GF-D8 (cell line): ENCODE data around the gene MED10.

Experiments used
- DNase-seq: peaks from one replicate; lab custom pipeline; 2025; lab: John Stamatoyannopoulos, UW

The MED10 gene, protein sequence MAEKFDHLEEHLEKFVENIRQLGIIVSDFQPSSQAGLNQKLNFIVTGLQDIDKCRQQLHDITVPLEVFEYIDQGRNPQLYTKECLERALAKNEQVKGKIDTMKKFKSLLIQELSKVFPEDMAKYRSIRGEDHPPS

DNA sequence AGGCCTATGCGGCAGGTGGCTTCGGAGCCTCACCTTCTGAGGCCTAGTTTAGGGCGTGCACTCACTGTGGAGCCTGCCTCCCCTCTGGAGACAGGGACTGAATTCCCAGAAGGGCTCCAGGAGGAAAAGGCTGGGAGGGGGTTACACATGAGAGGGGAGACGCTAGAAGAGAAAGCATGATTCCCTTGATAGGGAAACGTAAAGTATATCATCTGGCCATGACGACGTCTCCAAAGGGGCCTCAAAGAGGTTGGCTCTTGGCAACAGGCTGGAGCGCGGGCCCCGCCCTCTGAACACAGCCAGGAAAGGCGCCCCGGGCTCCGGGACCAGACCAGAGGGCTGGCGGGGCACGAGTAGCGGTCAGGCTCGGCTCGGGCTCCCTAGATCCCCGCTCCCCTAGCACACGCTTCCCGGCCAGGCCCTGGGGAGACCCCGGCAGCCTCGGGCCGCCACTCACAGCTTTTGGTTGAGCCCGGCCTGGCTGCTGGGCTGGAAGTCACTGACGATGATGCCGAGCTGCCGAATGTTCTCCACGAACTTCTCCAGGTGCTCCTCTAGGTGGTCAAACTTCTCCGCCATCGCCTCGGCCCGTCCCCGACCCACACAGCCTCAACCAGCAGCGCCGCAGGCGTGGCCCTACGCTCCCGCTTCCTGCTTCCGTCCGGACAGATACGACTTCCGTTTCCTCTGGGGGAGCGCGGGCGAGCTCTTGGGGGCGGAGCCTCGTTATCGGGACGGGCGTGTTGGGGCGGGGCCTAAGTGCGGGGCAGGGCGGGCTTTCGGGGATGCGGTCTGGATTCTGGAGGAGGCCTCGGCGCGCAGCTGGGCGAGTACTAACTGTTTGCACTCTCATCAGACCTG lies at the start of gene MED10:
Gene MED10 (minus strand): TSS at position 643 of the 861 bp plus-strand sequence. CDS start 64 bp downstream, at position 579.
- DNase-seq: peak; percentile 79

DNA sequence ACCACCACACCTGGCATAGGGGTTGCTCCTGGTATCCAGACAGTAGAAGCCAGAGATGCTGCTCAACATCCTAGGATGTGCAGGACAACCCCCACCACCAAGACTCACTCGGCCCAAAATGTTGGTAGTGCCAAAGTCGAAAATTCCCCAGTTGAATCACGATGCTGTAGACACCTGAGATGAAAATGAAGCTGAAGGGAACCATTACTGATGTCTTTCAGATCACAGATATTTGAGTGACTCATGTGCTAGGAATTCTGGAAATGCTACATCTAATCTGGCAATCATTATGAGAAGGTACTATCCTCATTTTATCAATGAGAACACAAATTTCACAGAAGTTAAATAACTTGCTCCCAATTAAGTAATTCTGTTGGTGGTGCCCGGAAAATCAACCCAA lies 49.3 kb upstream of the MED10 start:
- DNase-seq: no peak

DNA sequence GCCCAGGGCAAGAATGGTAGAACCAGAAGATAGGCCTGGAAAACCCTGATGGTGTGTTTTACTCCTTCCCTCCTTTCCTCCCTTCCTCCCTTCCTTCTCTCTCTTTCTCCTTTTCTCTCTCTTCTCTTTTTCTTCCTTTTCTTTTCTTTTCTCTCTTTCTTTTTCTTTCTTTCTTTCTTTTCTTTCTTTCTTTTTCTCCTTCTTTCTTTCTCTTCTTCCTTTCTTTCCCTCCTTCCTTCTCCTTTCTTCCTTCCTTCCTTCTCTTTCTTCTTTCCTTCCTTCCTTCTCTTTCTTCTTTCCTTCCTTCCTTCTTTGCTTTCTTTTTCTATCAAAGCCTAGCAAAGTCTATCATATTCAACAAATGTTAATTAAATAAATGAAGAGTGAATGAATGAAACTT lies 46.4 kb upstream of the MED10 start:
- no peak for DNase-seq

DNA sequence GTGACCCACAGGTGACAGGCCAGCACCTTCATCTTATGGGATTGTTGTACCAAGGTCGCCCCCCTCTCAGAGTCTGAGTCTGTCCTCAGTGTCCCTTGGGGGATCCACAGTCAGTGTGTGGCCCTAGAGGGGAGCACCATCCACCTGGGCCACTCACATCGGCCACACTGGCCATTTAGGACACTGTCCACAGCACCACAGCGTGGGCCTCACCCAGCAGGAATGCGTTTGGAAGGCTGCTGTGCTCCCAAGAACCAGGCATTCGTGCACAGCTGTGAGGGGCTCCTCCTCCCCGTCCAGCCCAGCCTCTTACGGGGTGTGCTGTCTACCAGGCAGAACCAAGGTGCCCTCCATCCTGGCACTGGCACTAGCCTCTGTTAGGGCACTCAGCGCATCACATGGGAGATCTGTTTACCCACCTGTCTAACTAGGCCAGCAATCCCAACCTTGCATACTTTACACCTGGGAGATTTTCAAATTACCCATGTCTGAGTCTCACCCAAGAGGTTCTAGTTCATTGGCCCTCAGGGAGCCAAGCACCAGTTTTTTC lies 45.8 kb upstream of the MED10 start:
- DNase-seq: no peak

DNA sequence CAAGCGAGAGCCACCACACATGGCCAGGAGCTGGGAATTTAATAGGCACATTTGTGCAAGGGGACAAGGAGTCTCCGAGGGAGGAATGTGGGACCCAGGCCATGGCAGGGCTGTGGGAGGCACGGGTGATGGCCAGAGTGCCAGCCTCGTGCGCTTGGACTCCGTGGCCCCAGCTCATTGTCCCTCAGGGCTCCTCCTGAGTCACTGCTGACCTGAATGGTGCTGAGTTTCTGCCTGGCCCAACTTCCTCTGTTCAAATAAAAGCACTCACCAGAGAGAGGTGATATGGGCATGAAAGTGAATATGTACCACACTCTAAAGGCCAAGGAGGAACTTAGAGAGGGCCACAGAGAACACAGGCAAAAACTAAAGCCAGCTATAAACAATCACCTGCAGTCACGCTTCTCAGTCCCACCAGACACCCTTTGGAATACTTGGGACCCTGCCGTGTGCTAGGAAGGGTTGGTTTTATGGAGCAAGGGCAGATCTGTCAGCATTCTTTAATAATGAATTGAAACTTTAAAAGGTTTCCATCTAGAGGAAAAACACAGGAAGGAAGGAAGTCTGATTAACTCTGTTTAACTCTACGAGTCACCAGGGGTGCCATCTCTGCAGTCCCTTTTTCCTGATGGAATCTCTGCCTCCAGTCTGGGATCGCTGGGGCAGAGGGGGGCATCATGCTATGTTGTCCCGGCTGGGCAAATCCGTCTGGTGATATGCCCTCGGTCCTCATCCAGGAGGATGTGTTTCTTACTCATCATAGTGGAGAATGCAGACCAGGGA lies 45.2 kb upstream of the MED10 start:
- DNase-seq: no peak

DNA sequence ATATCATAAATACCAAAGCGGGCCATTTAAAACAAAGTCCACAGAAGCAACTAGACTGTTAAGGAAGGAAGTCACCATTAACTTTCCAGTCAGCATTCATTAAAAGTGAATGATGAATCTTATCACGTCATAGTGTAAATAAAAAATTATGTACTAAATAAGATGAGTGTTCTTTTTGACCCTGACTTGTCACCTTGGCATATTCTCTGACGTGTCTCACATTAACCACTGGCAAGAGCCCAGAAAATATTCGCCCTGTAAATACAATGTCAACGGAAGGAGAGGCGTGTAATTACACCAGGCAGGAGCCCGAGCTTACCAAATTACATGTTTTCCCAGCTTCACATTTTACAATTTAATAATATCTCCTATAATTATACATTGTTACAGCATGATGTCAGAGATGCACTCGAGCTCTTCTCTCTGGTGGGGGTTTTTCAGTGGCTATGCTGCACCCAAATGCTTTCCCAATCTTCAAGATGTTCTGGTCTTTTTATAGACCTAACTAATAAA lies 41.0 kb upstream of the MED10 start:
- DNase-seq: no peak

DNA sequence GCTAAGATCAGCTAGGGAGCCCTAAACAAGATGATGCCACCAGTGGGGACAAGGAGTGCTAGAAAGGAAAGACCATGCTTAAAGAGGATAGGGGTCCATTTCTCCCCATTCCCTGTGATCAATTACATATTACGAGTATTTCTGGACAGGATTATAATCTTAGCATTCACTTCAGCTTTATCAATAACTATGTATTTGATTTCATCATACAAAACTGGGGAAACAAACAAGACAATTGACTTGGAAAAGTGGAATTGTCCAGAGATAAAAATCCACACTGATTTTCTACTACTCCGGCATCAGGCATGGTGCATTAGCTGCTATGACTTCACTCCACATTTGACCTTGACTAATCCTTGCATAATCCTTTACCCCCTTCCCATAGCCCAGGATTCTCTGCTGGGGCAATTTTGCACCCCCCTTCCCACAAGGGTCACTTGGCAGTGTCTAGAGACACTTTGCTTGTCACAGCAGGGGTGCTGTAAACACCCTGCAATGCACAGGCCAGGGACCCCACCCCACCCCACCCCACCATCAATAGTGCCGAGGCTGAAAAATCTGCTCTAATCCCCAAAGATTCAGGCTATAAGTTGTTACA lies 40.4 kb upstream of the MED10 start:
- DNase-seq: no peak

DNA sequence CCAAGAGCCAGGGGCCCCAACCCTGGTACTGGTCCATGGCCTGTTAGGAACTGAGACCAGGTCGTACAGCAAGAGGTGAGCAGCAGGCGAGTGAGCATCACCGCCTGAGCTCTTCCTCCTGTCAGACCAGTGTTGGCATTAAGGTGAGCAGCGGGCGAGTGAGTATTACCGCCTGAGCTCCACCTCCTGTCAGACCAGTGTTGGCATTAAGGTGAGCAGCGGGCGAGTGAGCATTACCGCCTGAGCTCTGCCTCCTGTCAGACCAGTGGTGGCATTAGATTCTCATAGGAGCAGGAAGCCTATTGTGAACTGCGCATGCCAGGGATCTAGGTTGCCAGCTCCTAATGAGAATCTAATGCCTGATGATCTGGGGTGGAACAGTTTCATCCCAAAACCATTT lies 39.3 kb upstream of the MED10 start:
- DNase-seq: no peak

DNA sequence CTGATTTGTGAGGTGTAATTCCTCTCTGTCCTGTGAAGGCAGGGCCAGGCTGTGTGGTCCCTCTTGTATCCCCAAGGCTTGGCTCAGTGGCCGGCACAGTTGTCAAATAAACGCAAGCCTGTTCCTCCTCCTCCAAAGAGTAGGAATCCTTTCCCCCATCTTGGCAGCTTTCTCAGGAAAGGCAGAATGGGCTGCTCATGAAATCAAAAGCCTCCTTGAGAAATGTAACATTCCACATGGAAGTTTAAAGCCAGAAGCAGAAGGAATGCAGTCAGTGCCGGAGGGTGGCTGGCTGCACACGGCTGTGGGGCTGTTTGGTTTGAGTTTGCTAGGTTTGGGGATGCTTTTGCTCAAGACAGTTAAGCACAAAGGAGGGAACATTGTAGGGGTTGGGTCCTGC lies 34.5 kb upstream of the MED10 start:
- DNase-seq: no peak

DNA sequence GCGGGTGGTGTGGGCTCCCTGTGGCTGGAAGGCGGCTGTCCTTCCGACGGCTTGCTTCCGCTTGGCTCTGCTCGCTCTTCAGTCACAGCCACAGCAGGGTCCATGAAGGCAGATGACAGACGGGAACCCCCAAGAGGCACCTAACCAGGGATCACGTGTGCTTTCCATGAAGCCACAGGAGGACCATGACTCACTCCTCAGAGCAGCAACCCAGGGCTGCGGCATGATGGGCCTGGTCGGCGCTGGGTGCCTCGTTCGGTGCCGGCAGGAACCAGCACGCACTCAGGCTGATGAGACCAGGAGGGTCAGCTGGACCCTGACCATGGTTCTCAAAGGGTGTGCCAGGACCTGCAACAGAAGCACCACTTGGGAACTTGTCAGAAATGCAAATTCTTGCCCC lies 32.8 kb upstream of the MED10 start:
- DNase-seq: no peak

DNA sequence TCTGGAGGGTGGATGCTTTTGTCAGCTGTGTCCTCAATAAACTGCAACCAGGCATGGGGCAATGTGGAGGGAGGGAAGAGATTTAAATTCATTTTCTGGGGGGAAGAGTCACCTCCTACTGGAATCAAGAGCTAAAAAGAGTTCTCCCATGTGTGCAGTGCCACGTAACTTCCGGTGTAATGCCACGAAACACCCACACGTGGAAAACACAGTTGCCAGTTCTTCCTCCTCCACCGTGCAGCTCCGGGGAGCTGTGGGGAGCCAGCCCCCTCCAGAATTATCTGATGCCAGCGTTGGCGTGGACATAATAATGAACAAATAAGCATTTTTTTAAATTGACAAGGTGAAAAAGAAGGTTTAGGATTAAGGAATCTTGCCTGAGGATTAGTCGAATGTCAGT lies 32.1 kb upstream of the MED10 start:
- no peak for DNase-seq

DNA sequence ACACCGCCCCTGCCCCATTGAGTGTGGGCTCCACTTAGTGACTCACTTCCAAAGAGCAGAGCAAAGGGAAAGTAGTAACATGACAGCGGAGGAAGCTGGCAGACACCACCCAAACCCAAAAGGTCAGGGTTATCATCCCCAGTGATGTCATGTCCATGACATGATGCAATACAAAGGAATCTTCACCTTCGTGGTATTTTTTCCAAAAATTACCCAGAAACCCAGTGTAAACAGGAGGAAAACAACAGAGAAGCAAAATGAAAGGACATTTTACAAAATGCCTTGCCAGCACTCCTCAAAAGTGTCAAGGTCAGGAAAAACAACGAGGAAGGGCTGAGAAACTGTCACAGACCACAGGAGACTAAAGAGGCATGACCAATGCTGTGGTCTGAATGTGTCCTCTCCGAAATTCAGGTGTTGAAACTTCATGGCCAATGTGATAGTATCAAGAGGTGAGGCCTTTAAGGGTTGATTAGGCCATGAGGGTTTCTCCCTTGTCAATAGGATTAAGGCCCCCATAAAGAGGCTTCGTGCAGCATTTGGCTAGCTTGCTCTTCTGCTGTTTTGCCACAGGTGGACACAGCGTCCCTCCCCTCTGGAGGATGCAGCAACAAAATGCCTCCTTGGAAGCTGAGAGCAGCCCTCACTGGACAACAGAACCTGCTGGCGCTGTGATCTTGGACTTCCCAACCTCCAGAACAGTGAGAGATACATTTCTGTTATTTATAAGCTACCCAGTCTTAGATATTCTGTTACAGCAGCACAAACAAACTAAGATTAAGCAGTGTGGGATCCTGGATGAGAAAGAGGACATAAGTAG lies 30.5 kb upstream of the MED10 start:
- DNase-seq: no peak

DNA sequence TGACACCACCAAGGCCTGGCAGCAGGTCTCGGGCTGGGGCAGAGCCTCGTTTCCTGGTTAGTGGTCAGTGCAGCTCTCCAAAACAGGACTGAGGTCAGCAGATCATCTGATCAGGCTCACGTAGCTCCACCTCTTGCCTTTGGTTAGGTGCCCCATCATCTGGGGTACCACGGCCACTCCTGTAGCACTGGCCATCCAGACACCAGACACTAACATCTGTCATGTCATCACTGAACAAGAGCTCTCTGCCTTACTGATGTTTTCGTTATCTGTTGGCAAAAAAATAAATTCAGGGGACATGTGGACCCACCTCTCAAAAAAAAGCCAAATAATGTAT lies 29.9 kb upstream of the MED10 start:
- no peak for DNase-seq

DNA sequence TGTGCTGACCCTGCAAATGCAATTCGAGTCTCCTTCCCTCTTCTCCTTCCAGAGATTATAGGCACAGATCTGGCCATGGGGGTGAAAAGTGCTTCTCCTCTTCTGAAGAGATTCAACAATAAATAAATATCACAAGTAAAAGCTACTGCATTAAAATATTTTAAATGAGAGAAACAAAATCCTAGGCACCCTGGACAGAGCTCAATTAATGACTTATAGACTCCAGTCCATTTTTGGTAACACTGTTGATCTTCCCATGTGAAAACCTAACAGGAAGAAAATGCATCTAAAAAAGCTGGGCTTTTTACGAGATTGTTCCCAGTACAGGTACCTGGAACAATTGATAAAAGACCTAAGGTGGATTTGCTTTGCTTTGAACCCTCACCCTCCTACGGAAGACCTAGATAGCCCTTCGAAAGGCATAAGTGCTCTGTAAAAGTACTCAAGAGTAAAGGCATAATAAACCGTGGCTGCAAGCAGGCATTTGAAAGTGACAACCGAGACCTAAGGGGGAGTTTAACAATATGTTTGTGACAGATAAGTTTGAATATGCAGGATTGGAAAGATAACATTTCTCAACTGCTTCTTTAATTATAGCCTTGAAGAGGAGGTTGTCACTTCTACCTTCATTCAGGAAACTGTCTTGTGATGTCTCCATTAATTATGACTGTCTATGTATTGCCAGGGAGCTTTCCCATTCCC lies 29.4 kb upstream of the MED10 start:
- no peak for DNase-seq

DNA sequence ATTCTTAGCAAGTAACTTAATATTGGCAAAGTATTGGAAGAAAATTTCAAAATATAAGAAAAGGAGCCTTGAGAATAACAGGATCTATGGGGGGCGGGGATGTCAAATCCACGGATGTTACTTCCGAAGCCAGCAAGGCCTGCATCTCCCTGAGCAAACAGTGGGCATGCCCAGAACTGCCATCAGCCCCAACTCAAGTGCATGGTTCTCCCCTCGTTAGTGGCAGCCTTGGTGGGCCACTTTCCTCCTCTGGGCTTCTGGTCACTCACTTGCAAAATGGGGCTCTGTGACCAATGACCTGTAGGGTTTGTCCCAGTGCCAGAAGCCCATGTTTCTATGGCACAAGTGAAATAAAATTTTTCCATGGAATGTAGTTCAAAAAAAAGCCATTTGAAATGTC lies 27.2 kb upstream of the MED10 start:
- DNase-seq: no peak

DNA sequence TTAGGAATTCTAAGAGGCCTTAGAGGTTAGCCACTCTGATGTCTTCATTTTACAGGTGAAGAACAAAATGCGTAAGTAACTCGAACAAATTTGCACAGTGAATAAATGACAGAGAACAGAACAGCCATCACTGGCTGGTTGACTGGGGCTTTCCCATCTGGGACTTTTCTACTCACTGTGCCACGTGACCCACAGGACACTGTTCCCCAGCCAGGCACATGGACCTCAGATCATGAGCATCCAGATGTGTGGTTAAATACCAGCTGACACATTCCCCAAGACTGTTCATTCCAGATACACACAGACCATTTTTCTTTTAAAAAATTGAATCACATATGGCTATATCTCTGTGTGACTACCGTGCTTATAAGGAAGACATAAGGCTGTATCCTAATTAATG lies 25.8 kb upstream of the MED10 start:
- DNase-seq: no peak

DNA sequence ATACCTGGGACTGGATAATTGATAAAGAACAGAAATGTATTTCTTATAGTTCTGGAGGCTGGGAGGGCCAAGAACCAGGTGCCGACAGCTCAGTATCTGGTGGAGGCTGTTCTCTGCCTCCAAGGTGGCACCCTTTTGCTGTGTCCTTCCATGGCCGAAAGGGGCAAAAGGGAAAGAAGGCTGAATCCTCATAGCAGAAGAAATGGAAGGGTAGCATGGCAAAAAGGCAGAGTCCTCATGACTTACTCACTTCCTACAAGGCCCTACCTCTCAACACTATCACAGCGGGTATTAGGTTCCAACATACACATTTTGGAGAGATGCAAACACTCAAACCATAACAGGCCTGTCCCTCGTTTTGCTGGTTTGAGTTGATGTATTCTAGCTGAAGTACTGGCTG lies 25.1 kb upstream of the MED10 start:
- DNase-seq: no peak

DNA sequence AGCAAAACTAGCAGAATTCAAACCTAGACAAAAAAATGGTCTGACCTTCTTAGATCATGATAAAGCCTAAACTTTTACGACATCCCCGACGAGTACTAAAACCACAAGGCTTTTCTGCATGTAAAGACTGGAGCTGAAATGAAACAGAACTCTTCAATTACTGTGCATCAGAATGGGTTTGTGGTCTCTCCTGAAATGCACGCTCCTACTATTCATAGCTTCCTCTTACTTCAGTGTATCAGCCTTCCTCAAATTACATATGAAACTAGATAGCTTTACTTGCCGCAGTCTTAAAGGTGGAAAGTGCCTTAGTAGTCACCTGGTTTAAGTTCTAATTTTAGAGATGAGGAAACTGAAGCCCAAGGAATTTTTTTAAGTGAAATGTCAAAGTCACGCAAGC lies 24.6 kb upstream of the MED10 start:
- no peak for DNase-seq

DNA sequence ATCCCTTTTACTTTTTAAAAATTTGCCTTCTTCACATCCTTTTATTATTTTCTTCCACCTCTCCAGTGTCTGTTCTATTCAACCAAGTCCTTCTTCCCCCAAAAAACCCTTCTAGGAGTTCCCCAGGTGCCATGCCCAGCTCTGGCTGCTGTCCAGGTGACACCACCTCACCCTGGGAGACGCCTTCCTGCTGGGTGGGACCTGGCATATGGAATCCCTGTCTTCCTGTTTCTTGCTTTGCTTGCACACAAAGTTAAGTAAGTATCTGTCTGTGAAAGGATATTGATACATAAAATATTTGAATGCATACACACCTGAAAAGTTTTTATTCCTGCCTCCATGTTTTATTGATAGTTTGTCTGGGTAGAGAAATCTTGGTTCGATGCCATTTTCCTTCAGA lies 23.1 kb upstream of the MED10 start:
- no peak for DNase-seq

DNA sequence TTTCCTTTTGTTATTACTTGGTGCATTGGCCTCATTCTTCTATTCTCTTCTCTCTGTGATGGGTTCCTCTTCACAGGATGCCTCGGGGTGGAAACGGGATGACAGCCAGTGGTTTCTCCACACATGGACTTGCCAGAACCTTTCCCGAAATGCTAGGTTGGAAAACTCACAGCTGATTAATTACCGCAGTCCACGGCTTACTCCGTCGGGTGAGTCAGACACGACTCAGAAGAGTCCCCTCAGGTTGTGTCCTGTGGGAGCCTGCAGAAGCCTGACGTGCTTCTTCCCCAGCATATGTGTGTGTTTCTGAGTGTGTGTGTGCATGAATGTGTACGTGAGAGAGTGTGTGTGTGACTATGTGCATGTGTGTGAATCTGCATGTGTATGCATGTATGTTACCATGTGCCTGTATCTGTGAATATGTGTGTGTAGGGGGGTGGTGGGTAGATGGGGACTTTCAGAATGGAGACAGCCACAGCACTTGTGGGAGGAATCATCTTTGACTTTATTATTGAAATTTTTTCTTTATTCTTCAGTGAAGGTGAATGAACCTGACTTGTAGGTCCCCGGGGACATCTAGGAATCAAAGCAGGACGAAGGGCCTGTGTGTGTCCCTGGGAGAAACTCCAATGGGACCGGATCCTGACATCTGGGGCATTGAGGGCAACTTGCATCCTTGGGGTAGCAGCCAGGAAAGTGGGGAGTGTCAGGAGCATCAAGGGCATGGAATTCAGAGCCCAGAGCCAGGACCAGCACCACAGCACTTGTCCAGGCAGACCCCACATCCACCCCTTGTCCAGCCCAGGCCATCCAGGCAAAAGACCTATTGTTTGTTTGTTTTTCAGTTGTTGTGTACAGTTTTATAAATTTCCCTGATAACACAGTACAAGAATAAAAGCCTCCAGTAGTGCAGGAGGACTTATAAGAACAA lies 21.9 kb upstream of the MED10 start:
- DNase-seq: no peak
